Osteocyte (in vitro differentiated cells): ENCODE data around the gene GPR26. TPM values are rescaled to one million over a fixed set of nuclear protein-coding genes. Genes with fewer than 3 reads are reported as not detected.
A peak's percentile ranks its signal among the peaks of the same experiment; 100 is the strongest.

Source experiments
- DNase-seq: peaks from one replicate; pipeline ENCODE4 v3.0.0; 2021; ENCODE audit warnings: mixed read lengths; ENCODE audit not compliant: unreplicated experiment; ENCODE audit errors: extremely low spot score
- H3K27ac Mint-ChIP-seq: one replicate; pipeline ENCODE4 v1.8.0; 2021; ENCODE audit warnings: mild to moderate bottlenecking, mixed read lengths; ENCODE audit not compliant: unreplicated experiment
- H3K27me3 Mint-ChIP-seq: one replicate; pipeline ENCODE4 v1.8.0; 2021; ENCODE audit warnings: mixed read lengths; ENCODE audit not compliant: unreplicated experiment
- H3K36me3 Mint-ChIP-seq: one replicate; pipeline ENCODE4 v1.8.0; 2021; ENCODE audit warnings: mixed read lengths; ENCODE audit not compliant: unreplicated experiment
- H3K4me1 Mint-ChIP-seq: one replicate; pipeline ENCODE4 v1.8.0; 2021; ENCODE audit warnings: mixed read lengths; ENCODE audit not compliant: unreplicated experiment
- H3K4me3 Mint-ChIP-seq: one replicate; pipeline ENCODE4 v1.8.0; 2021; ENCODE audit warnings: mild to moderate bottlenecking, moderate library complexity, mixed read lengths; ENCODE audit not compliant: unreplicated experiment
- H3K9me3 Mint-ChIP-seq: one replicate; pipeline ENCODE4 v1.8.0; 2021; ENCODE audit warnings: mixed read lengths; ENCODE audit not compliant: unreplicated experiment
- total RNA-seq: library from RNA; stranded (reverse); gene quantifications from 2 replicates; pipeline ENCODE4 v1.2.1, GENCODE V29; 2021
- TF ChIP-seq, protein P1 (sequence below): fragments of 200-600 bp; sonication (generic); IDR thresholded peaks from 2 replicates; pipeline ENCODE4 v1.5.0; 2021; ENCODE audit warnings: antibody characterized with exemption, mild to moderate bottlenecking, moderate library complexity

GPR26 gene
- total RNA-seq, 1 donor from 2014 or later, result not detected

DNA sequence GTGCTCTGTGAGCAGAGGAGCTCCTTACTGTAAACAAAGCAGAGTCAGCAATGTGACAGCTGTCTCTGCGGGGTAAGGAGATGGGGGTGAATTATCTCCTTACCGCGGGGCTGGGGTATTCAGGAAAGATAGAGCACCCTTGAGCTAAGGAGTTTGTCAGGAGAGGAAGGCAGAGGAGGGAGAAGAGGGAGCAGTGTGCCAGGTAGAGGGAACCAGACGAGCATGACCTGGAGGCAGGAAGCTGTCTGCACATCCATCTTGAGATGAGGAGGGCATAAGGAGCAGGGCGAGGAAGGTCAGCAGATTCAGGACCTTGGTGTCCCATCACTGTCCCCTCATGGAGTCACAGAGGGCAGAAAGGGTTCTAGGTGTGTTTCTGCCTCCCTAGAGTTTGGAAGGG is 32.5 kb upstream of the GPR26 start:
- Mint-ChIP-seq H3K36me3 (no peaks in the 10 kb centered on the region), H3K4me3 (no peak overlapping the region), H3K9me3 (peaks cover 14% of the 10 kb centered on the region), H3K27ac (no peak overlapping the region), H3K4me1 (no peaks in the 10 kb centered on the region), H3K27me3 (no peaks in the 10 kb centered on the region)
- TF ChIP-seq, protein P1, sequence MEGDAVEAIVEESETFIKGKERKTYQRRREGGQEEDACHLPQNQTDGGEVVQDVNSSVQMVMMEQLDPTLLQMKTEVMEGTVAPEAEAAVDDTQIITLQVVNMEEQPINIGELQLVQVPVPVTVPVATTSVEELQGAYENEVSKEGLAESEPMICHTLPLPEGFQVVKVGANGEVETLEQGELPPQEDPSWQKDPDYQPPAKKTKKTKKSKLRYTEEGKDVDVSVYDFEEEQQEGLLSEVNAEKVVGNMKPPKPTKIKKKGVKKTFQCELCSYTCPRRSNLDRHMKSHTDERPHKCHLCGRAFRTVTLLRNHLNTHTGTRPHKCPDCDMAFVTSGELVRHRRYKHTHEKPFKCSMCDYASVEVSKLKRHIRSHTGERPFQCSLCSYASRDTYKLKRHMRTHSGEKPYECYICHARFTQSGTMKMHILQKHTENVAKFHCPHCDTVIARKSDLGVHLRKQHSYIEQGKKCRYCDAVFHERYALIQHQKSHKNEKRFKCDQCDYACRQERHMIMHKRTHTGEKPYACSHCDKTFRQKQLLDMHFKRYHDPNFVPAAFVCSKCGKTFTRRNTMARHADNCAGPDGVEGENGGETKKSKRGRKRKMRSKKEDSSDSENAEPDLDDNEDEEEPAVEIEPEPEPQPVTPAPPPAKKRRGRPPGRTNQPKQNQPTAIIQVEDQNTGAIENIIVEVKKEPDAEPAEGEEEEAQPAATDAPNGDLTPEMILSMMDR, result no peak
- peak; percentile 62 for DNase-seq

DNA sequence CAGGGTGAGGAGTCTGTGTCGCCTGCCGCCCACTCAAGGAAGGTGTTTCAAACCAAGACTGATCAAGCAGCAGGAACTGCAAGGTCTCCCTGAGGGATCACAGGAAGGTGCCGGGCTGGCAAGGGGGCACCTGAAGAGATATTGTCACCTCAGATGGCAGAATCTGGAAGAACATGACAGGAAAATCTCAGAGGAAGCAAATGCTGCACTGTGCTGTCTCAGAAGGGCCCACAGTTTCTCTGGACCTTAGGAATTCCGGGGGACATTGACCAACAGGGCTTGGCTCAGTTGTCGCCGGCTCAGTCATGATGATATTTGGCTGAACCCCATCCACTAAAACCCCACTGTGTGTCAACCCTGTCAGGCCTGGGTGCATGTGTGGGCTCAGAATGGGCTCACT is 31.9 kb upstream of the GPR26 start:
- Mint-ChIP-seq H3K9me3 (peaks cover 14% of the 10 kb centered on the region), H3K4me1 (no peaks in the 10 kb centered on the region), H3K27me3 (no peaks in the 10 kb centered on the region), H3K27ac (no peak overlapping the region), H3K36me3 (no peaks in the 10 kb centered on the region), H3K4me3 (no peak overlapping the region)
- TF ChIP-seq, protein P1, result no peak
- peak; percentile 67 for DNase-seq

DNA sequence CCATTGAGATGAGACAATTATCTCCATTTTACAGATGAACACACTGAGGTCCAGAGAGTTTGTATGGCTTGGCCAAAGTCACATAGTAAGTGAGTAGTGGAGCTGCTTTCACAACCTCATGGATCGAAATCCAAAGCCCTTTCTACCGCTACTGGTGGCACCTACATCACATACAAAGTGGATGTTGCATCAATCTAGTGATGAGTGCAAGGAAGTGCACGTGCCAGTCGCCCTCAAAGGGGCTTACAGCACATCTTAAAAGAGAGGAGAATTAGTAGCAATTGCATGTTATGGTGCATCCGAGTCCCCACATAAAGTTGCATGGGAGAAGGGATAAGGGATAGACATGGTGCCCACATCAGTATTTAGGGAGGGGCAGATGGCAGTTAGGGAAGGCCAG is 31.0 kb upstream of the GPR26 start:
- Mint-ChIP-seq H3K9me3 (peaks cover 14% of the 10 kb centered on the region), H3K27me3 (no peaks in the 10 kb centered on the region), H3K4me3 (no peak overlapping the region), H3K27ac (no peak overlapping the region), H3K36me3 (no peaks in the 10 kb centered on the region), H3K4me1 (no peaks in the 10 kb centered on the region)
- TF ChIP-seq, protein P1, result no peak
- peak; percentile 54 for DNase-seq

- H3K27me3 Mint-ChIP-seq, result no peaks in the 10 kb centered on the region
- TF ChIP-seq, protein P1, result no peak
- no peak overlapping the region for H3K4me3 Mint-ChIP-seq
- H3K36me3 Mint-ChIP-seq, result no peaks in the 10 kb centered on the region
- no peaks in the 10 kb centered on the region for H3K4me1 Mint-ChIP-seq
- no peak overlapping the region for H3K27ac Mint-ChIP-seq
- no peak for DNase-seq
- peaks cover 14% of the 10 kb centered on the region for H3K9me3 Mint-ChIP-seq
Observed at GRCh38 chr10:123635745-123636144, 30.4 kb upstream of the GPR26 start.

- no peak overlapping the region for H3K27ac Mint-ChIP-seq
- no peaks in the 10 kb centered on the region for H3K4me1 Mint-ChIP-seq
- H3K9me3 Mint-ChIP-seq, result peaks cover 14% of the 10 kb centered on the region
- TF ChIP-seq, protein P1, result no peak
- no peaks in the 10 kb centered on the region for H3K27me3 Mint-ChIP-seq
- H3K4me3 Mint-ChIP-seq, result no peak overlapping the region
- no peaks in the 10 kb centered on the region for H3K36me3 Mint-ChIP-seq
- DNase-seq, result peak; percentile 54
Observed at GRCh38 chr10:123636598-123637325, 29.4 kb upstream of the GPR26 start.
